K562 (cell line): ENCODE results near the gene MRPL11. TPM values are rescaled to one million over a fixed set of nuclear protein-coding genes. Genes with fewer than 3 reads are reported as not detected.

Experiments
- ARID2 ChIP-seq: fragments of 450-650 bp; IDR thresholded peaks from 2 replicates; pipeline ENCODE4 v1.6.1; 2017; ENCODE audit warnings: antibody characterized with exemption, mild to moderate bottlenecking
- CC2D1A ChIP-seq: fragments of 450-650 bp; IDR thresholded peaks from 2 replicates; pipeline ENCODE4 v1.6.1; 2017; ENCODE audit warnings: mild to moderate bottlenecking
- CEBPB ChIP-seq: fragments of 450-650 bp; IDR thresholded peaks from 2 replicates; pipeline ENCODE4 v1.6.1; 2016; ENCODE audit warnings: missing genetic modification characterization, missing compliant biosample characterization
- CHD4 ChIP-seq: fragments of 200-600 bp; sonication (generic); IDR thresholded peaks from 3 replicates; pipeline ENCODE4 v1.6.1; 2012; ENCODE audit warnings: low read depth, mild to moderate bottlenecking, mixed read lengths, low read length, inconsistent platforms; ENCODE audit not compliant: insufficient read depth, insufficient replicate concordance, poor library complexity, severe bottlenecking
- ETS2 ChIP-seq: IDR thresholded peaks from 2 replicates; pipeline ENCODE4 v1.6.1; 2016; ENCODE audit warnings: borderline replicate concordance, missing genetic modification characterization, mild to moderate bottlenecking, moderate library complexity, missing compliant biosample characterization; ENCODE audit not compliant: poor library complexity, severe bottlenecking
- GABPA ChIP-seq: fragments of 200-800 bp; sonication (Bioruptor generic); conservative IDR thresholded peaks from 2 replicates; pipeline ENCODE4 v1.6.1; 2016; ENCODE audit warnings: low read depth, missing genetic modification characterization, missing compliant biosample characterization
- HOXB6 ChIP-seq: fragments of 250-450 bp; sonication (Bioruptor Pico); IDR thresholded peaks from 2 replicates; pipeline ENCODE4 v1.5.1; 2022; ENCODE audit warnings: mild to moderate bottlenecking, borderline replicate concordance
- LCOR ChIP-seq: sonication (generic); formaldehyde crosslinking; IDR thresholded peaks from 2 replicates; pipeline ENCODE4 v1.8.0; 2022; ENCODE audit warnings: mild to moderate bottlenecking, missing genetic modification reagents
- MEIS2 ChIP-seq: fragments of 450-650 bp; IDR thresholded peaks from 2 replicates; pipeline ENCODE4 v1.6.1; 2014; ENCODE audit warnings: mild to moderate bottlenecking; ENCODE audit not compliant: partially characterized antibody
- NCOA2 ChIP-seq, 2 experiments: fragments of 450-650 bp; IDR thresholded peaks; 2 replicates each; pipeline ENCODE4 v1.6.1; 2018; ENCODE audit warnings: mild to moderate bottlenecking in 2 of 2, moderate library complexity in 1 of 2; ENCODE audit not compliant: partially characterized antibody in 2 of 2
- POLR2H ChIP-seq: IDR thresholded peaks from 2 replicates; pipeline ENCODE4 v1.6.1; 2016; ENCODE audit warnings: missing genetic modification characterization, low read depth, mild to moderate bottlenecking, control low read depth, missing compliant biosample characterization, moderate library complexity
- SMAD2 ChIP-seq: fragments of 150-350 bp; IDR thresholded peaks from 2 replicates; pipeline ENCODE4 v1.6.1; 2014; ENCODE audit warnings: low read depth, mild to moderate bottlenecking, low read length
- SRSF3 ChIP-seq: fragments of 200-400 bp; formaldehyde crosslinking; IDR thresholded peaks from 2 replicates; pipeline ENCODE4 v1.6.1; 2016; ENCODE audit warnings: mild to moderate bottlenecking, low read length, moderate library complexity; ENCODE audit not compliant: insufficient read depth
- SUPT5H ChIP-seq: fragments of 450-650 bp; IDR thresholded peaks from 2 replicates; pipeline ENCODE4 v1.6.1; 2016
- ZNF143 ChIP-seq: sonication (generic); formaldehyde crosslinking; IDR thresholded peaks from 2 replicates; pipeline ENCODE4 v1.9.0; 2022; ENCODE audit warnings: mild to moderate bottlenecking, missing genetic modification reagents
- polyA plus RNA-seq, 8 experiments: library from polyadenylated mRNA; depleted of rRNA in 4 of 8; stranded (reverse) in 5 of 8; unstranded in 3 of 8; fragments of >200 nt; fragmentation: Nextera tagmentation in 2 of 8; fragmentation: Illumina TruSeq in 1 of 8; extraction: Ambion mirVana in 2 of 8; extraction: Trizol in 1 of 8; gene quantifications; 2 replicates each; pipeline versions ENCODE4 v1.2.1 to v1.2.3, GENCODE V29; 2011 to 2014; ENCODE audit warnings: inconsistent platforms in 1 of 8, missing spikeins in 1 of 8
- total RNA-seq, 7 experiments: library from RNA; depleted of rRNA in 6 of 7; stranded (reverse); fragments of >200 nt in 6 of 7; fragmentation: Illumina TruSeq in 2 of 7; extraction: Trizol in 2 of 7; gene quantifications; 2 replicates each; pipeline versions ENCODE4 v1.2.1 to v1.2.3, GENCODE V29; 2011 to 2021; ENCODE audit warnings: low replicate concordance in 1 of 7
- TF ChIP-seq, protein P1 (sequence below): fragments of 250-450 bp; sonication (Bioruptor Pico); IDR thresholded peaks from 2 replicates; pipeline ENCODE4 v1.4.0; 2020

Gene MRPL11
- total and polyA plus RNA-seq, 9 of the 15 experiments (the other 6 are each of a cell fraction or from before 2014, with no cell fraction given): 33.0 to 173 (median 91.9) TPM

DNA sequence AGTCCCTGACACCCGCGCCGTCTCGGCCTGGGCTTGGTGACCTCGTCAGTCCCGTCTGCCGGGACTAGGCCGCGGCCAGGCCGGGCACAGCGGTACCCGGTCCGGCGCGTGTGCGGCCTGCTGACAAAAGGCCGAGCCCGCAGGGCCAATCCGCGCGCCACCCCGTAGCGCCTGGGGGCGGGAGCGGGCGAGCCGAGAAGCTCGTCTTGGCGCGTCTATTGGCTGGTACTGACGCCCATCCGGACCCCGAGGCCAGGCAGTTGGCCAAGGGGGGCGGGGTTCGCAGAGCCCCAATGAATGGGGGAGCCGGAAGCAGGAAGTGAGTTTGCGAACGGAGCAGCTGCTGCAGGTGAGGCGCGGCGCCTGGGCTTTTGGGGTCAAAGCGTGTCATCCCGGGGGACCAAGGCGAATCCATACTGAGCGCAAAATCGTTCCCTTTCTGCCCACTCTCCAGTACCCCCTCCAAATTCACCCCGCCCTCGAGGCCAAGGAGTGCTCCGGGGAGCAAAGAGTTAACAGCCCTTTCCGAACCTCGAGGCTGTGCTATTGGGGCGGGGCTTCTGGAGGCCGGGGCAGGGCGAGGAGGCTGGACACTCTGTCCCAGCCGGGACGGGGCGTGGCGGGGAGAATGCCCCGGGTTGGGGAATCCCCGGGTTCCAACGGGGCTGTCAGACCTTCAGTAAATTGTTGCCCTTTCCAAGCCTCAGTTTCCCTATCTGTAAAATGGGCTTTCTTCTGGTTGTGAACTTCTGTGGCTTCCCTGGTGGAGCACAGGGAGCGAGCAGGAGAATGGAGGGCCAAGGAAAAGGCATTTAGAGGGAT, 41.7 kb upstream of the MRPL11 start, which contains the start of gene DPP3 (continued):
- TF ChIP-seq POLR2H (tag) (peak; percentile 76), HOXB6 (CRISPR knock-in tag) (no peak), ETS2 (tag) (no peak), ZNF143 (CRISPR knock-in tag) (no peak), SMAD2 (no peak), NCOA2 (IDR thresholded peaks at IDR 0.05; ENCODE audit: partially characterized antibody in 2 of 2) (no peak), CHD4 (peak; percentile 87), GABPA (tag) (peak; percentile 94), ARID2 (no peak), CC2D1A (0 out of 2 replicates have a peak, but pooled peaks have one; percentile 45), SUPT5H (peak; percentile 90), CEBPB (tag) (no peak), MEIS2 (peak; percentile 32), SRSF3 (no peak), LCOR (CRISPR knock-in tag) (peak; percentile 42; the same call in 1 of the 2 replicates)
- TF ChIP-seq, protein P1, sequence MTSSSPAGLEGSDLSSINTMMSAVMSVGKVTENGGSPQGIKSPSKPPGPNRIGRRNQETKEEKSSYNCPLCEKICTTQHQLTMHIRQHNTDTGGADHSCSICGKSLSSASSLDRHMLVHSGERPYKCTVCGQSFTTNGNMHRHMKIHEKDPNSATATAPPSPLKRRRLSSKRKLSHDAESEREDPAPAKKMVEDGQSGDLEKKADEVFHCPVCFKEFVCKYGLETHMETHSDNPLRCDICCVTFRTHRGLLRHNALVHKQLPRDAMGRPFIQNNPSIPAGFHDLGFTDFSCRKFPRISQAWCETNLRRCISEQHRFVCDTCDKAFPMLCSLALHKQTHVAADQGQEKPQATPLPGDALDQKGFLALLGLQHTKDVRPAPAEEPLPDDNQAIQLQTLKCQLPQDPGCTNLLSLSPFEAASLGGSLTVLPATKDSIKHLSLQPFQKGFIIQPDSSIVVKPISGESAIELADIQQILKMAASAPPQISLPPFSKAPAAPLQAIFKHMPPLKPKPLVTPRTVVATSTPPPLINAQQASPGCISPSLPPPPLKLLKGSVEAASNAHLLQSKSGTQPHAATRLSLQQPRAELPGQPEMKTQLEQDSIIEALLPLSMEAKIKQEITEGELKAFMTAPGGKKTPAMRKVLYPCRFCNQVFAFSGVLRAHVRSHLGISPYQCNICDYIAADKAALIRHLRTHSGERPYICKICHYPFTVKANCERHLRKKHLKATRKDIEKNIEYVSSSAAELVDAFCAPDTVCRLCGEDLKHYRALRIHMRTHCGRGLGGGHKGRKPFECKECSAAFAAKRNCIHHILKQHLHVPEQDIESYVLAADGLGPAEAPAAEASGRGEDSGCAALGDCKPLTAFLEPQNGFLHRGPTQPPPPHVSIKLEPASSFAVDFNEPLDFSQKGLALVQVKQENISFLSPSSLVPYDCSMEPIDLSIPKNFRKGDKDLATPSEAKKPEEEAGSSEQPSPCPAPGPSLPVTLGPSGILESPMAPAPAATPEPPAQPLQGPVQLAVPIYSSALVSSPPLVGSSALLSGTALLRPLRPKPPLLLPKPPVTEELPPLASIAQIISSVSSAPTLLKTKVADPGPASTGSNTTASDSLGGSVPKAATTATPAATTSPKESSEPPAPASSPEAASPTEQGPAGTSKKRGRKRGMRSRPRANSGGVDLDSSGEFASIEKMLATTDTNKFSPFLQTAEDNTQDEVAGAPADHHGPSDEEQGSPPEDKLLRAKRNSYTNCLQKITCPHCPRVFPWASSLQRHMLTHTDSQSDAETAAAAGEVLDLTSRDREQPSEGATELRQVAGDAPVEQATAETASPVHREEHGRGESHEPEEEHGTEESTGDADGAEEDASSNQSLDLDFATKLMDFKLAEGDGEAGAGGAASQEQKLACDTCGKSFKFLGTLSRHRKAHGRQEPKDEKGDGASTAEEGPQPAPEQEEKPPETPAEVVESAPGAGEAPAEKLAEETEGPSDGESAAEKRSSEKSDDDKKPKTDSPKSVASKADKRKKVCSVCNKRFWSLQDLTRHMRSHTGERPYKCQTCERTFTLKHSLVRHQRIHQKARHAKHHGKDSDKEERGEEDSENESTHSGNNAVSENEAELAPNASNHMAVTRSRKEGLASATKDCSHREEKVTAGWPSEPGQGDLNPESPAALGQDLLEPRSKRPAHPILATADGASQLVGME (CRISPR knock-in tag): no peak
